DOHH2 (cell line): ENCODE results near the gene MRTFB.

ENCODE experiments used
- H3F3A ChIP-seq: fragments of 200-600 bp; sonication (generic), shearing (Covaris generic); 2 replicates; pipeline ENCODE4 v1.6.0; 2016; ENCODE audit warnings: antibody characterized with exemption, mild to moderate bottlenecking; ENCODE audit not compliant: control insufficient read depth, insufficient read depth
- H3K27ac ChIP-seq: fragments of 200-600 bp; sonication (generic); 2 replicates; pipeline ENCODE4 v1.5.1; 2014; ENCODE audit warnings: low read depth, mild to moderate bottlenecking, low read length, moderate library complexity
- H3K27me3 ChIP-seq: fragments of 200-600 bp; sonication (generic); 2 replicates; pipeline ENCODE4 v1.6.1; 2014; ENCODE audit warnings: mild to moderate bottlenecking, low read length, mixed read lengths; ENCODE audit not compliant: control insufficient read depth
- H3K36me3 ChIP-seq: fragments of 200-600 bp; sonication (generic); 2 replicates; pipeline ENCODE4 v1.6.1; 2014; ENCODE audit warnings: mild to moderate bottlenecking, low read length, moderate library complexity, mixed read lengths; ENCODE audit not compliant: control insufficient read depth
- H3K4me1 ChIP-seq: fragments of 200-600 bp; sonication (generic); 2 replicates; pipeline ENCODE4 v1.6.1; 2014; ENCODE audit warnings: mild to moderate bottlenecking, low read length, mixed read lengths; ENCODE audit not compliant: control insufficient read depth
- H3K4me2 ChIP-seq: fragments of 200-600 bp; sonication (generic); 2 replicates; pipeline ENCODE4 v1.6.0; 2014; ENCODE audit warnings: mild to moderate bottlenecking, low read length, moderate library complexity
- H3K4me3 ChIP-seq: fragments of 200-600 bp; sonication (generic); 2 replicates; pipeline ENCODE4 v1.5.1; 2014; ENCODE audit warnings: mild to moderate bottlenecking, low read length, mixed read lengths
- H3K79me2 ChIP-seq: fragments of 200-600 bp; sonication (generic); 2 replicates; pipeline ENCODE4 v1.6.1; 2014; ENCODE audit warnings: mild to moderate bottlenecking, low read length, mixed read lengths; ENCODE audit not compliant: control insufficient read depth
- H3K9me2 ChIP-seq: fragments of 200-600 bp; sonication (generic); replicated peaks from 2 replicates; pipeline ENCODE4 v1.6.1; 2014; ENCODE audit warnings: mild to moderate bottlenecking, low read length, mixed read lengths; ENCODE audit not compliant: control insufficient read depth
- H3K9me3 ChIP-seq: fragments of 200-600 bp; sonication (generic); 2 replicates; pipeline ENCODE4 v1.6.1; 2014; ENCODE audit warnings: antibody characterized with exemption, low read length, mixed read lengths; ENCODE audit not compliant: control insufficient read depth, insufficient read depth
- H4K20me1 ChIP-seq: fragments of 200-600 bp; sonication (generic); 2 replicates; pipeline ENCODE4 v1.6.0; 2014; ENCODE audit warnings: low read depth, mild to moderate bottlenecking, antibody characterized with exemption, low read length, moderate library complexity; ENCODE audit not compliant: control insufficient read depth, insufficient read depth
- EZH2phosphoT487 ChIP-seq: fragments of 200-600 bp; sonication (generic); IDR thresholded peaks from 2 replicates; pipeline ENCODE4 v1.6.1; 2017; ENCODE audit warnings: borderline replicate concordance, mild to moderate bottlenecking, antibody characterized with exemption, low read length, moderate library complexity, mixed read lengths
- TF ChIP-seq, protein P1 (sequence below): fragments of 200-600 bp; sonication (generic); IDR thresholded peaks from one replicate; pipeline ENCODE4 v1.5.1; 2014; ENCODE audit warnings: antibody characterized with exemption, mild to moderate bottlenecking, low read depth, low read length; ENCODE audit not compliant: poor library complexity, severe bottlenecking

Gene MRTFB

DNA sequence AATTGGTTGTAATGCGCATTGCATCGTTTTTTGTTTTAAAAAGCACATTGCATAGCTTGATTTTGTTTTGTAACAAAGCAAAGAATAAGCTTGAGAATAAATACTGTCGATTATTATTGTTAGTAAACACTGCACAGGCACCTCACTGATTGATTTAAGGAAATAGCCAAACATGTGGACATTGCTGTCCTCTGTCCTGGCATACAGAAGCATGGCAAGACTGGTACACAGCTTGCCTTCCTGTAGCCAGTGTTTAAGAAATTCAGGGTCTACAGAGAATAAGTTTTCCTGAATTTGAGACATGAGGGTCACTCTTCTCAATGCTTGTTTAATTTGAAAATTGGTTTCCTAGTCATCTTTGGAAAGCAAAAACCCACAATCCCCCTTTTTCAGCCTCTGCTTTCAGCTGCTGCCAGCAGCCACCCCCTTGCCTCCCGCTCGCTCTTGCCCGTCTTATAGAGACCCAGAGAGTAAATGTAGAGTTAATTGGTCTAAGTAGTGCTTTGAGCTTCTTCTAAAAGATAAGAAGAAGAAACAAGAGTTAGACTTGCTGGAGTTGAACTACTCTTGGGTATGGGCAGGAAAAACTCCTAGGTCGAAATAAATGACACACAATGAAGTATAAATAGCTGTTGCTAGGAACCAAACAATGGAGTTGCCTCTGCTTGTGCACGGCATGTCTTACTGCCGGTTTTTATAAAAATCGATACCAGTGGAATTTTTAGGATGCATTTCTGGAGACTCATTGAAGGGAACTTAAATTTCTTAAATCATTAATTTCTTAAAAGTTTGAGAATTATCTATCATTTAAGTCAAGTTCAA, 116.6 kb downstream of the MRTFB start:
- Histone ChIP-seq H3K4me2 (no peak overlapping the region), H3K9me2 (no peaks in the 10 kb centered on the region), H3K4me3 (no peak overlapping the region), H4K20me1 (no peaks in the 10 kb centered on the region), H3K79me2 (no peaks in the 10 kb centered on the region), H3K27me3 (no peaks in the 10 kb centered on the region), H3K4me1 (no peaks in the 10 kb centered on the region), H3K27ac (no peak overlapping the region), H3K36me3 (no peaks in the 10 kb centered on the region), H3K9me3 (no peaks in the 10 kb centered on the region), H3F3A (no peaks in the 10 kb centered on the region)
- TF ChIP-seq, protein P1, sequence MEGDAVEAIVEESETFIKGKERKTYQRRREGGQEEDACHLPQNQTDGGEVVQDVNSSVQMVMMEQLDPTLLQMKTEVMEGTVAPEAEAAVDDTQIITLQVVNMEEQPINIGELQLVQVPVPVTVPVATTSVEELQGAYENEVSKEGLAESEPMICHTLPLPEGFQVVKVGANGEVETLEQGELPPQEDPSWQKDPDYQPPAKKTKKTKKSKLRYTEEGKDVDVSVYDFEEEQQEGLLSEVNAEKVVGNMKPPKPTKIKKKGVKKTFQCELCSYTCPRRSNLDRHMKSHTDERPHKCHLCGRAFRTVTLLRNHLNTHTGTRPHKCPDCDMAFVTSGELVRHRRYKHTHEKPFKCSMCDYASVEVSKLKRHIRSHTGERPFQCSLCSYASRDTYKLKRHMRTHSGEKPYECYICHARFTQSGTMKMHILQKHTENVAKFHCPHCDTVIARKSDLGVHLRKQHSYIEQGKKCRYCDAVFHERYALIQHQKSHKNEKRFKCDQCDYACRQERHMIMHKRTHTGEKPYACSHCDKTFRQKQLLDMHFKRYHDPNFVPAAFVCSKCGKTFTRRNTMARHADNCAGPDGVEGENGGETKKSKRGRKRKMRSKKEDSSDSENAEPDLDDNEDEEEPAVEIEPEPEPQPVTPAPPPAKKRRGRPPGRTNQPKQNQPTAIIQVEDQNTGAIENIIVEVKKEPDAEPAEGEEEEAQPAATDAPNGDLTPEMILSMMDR = no peak
- no peak for TF ChIP-seq EZH2phosphoT487

DNA sequence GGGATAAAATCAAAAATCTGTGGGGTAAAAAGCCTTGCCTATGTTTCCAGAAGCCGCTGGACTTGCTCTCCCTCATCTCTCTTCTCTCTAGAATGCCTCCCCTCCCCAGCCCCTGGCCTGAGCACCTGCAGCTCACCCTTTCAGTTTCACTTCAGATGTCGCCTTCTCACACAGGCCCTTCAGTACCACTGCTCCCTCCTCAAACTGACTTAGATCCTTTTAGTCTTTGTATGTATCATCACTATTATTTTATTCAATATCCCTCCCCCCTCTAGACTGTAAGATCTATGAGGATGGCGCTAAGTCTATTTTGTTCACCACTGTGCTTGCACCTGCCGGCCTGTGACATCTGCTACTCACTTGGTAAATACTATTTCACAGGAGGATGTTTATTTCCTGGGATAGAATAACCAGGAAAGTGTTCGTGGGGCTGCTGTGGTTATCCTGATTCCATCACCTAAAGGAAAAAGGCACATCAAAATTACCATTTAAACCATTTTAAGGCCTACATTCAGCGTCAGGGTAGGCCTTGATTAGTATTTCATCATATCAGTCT, 122.3 kb downstream of the MRTFB start:
- H3K27me3 ChIP-seq = no peaks in the 10 kb centered on the region
- no peaks in the 10 kb centered on the region for H3K9me3 ChIP-seq
- peaks cover 18% of the 10 kb centered on the region for H3K4me1 ChIP-seq
- H3K9me2 ChIP-seq = no peaks in the 10 kb centered on the region
- H3K4me3 ChIP-seq = no peak overlapping the region
- H3K36me3 ChIP-seq = no peaks in the 10 kb centered on the region
- H3K79me2 ChIP-seq = no peaks in the 10 kb centered on the region
- no peaks in the 10 kb centered on the region for H3F3A ChIP-seq
- TF ChIP-seq, protein P1 = no peak
- no peak for TF ChIP-seq EZH2phosphoT487
- no peak overlapping the region for H3K27ac ChIP-seq
- 0 out of 2 replicates have a peak overlapping the region, but pooled peaks have one; percentile 15 for H3K4me2 ChIP-seq
- H4K20me1 ChIP-seq = no peaks in the 10 kb centered on the region

DNA sequence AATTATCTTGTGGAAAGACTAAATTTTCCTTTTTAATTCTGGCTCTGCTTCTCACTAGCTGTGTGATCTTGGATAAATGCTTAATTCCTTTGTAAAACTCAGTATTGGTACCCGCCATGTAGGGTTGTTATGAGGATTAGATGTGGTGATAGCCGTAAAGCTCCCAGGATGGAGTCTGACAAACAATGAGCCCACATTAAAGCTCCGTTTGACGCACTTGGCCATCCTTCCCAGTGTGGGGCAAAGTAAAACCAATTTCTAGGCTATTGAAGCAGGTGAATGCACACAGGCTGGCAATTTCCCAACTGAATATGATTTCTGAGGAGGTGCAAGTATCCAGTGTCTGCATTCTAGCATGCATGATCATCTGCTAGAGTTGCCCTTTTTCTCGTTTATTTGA, 123.6 kb downstream of the MRTFB start:
- Histone ChIP-seq H3K27ac (no peak overlapping the region), H3K9me2 (no peaks in the 10 kb centered on the region), H3K4me1 (peaks cover 18% of the 10 kb centered on the region), H3K9me3 (no peaks in the 10 kb centered on the region), H3K36me3 (no peaks in the 10 kb centered on the region), H3K4me2 (no peak overlapping the region), H3K27me3 (no peaks in the 10 kb centered on the region), H4K20me1 (no peaks in the 10 kb centered on the region), H3K79me2 (no peaks in the 10 kb centered on the region), H3F3A (no peaks in the 10 kb centered on the region), H3K4me3 (no peak overlapping the region)
- TF ChIP-seq, protein P1 = no peak
- TF ChIP-seq EZH2phosphoT487 = no peak
